ENCODE measurements around the gene SLC30A2.

The SLC30A2 gene

GRCh38 chr1:26067432-26067911, 21.6 kb upstream of the SLC30A2 start, which contains the start of gene TRIM63:
TSS of gene TRIM63 (minus strand) at chr1:26067630. CDS start at chr1:26067494, 136 bp downstream.
- DNase-seq, result no peak

- no peak for DNase-seq
Measured at GRCh38 chr1:26066857-26067256, 20.9 kb upstream of the SLC30A2 start.

- DNase-seq, result no peak
Measured at GRCh38 chr1:26066160-26066559, 20.2 kb upstream of the SLC30A2 start.

- DNase-seq, result no peak
Measured at GRCh38 chr1:26064553-26064952, 18.6 kb upstream of the SLC30A2 start.

GRCh38 chr1:26060832-26061574, 15.1 kb upstream of the SLC30A2 start:
- no peak for DNase-seq

- DNase-seq, result no peak
Measured at GRCh38 chr1:26059906-26060305, 14.0 kb upstream of the SLC30A2 start.

- no peak for DNase-seq
Measured at GRCh38 chr1:26058052-26058595, 12.2 kb upstream of the SLC30A2 start.

- DNase-seq, result no peak
Measured at GRCh38 chr1:26057189-26057588, 11.3 kb upstream of the SLC30A2 start.

- DNase-seq, result no peak
Measured at GRCh38 chr1:26055041-26055440, 9.1 kb upstream of the SLC30A2 start.

- DNase-seq, result no peak
Measured at GRCh38 chr1:26053718-26054560, 8.0 kb upstream of the SLC30A2 start.

- no peak for DNase-seq
Measured at GRCh38 chr1:26050248-26050640, 4.3 kb upstream of the SLC30A2 start.

- DNase-seq, result no peak
Measured at GRCh38 chr1:26049531-26050247, 3.8 kb upstream of the SLC30A2 start.

GRCh38 chr1:26047278-26047874, 1.5 kb upstream of the SLC30A2 start:
- DNase-seq, result no peak

GRCh38 chr1:26046246-26047095, 553 bp upstream of the SLC30A2 start:
- DNase-seq, result no peak

GRCh38 chr1:26044971-26045721, 772 bp downstream of the SLC30A2 start:
- no peak for DNase-seq

- no peak for DNase-seq
Measured at GRCh38 chr1:26044414-26044813, 1.5 kb downstream of the SLC30A2 start.

GRCh38 chr1:26043765-26044164, 2.2 kb downstream of the SLC30A2 start:
- DNase-seq, result no peak

GRCh38 chr1:26041978-26042377, 3.9 kb downstream of the SLC30A2 start:
- DNase-seq, result no peak

- no peak for DNase-seq
Measured at GRCh38 chr1:26041401-26041800, 4.5 kb downstream of the SLC30A2 start.

- no peak for DNase-seq
Measured at GRCh38 chr1:26038904-26039303, 7.0 kb downstream of the SLC30A2 start.

- no peak for DNase-seq
Measured at GRCh38 chr1:26038477-26038876, 7.4 kb downstream of the SLC30A2 start.

Measured in NCI-H2081 treated with DMSO at 0.1 percent for 48 hours (cell line).